Central memory CD4-positive, alpha-beta T cell (primary cell): ENCODE measurements around the gene TOPBP1.
"Not testable (repeated sequence)": the region's sequence is repeated elsewhere in the genome, so short reads cannot be mapped to it uniquely, and the experiment has no call there.

Source experiments
- DNase-seq: peaks from one replicate; pipeline ENCODE4 v3.0.0; 2022

TOPBP1 gene

DNA sequence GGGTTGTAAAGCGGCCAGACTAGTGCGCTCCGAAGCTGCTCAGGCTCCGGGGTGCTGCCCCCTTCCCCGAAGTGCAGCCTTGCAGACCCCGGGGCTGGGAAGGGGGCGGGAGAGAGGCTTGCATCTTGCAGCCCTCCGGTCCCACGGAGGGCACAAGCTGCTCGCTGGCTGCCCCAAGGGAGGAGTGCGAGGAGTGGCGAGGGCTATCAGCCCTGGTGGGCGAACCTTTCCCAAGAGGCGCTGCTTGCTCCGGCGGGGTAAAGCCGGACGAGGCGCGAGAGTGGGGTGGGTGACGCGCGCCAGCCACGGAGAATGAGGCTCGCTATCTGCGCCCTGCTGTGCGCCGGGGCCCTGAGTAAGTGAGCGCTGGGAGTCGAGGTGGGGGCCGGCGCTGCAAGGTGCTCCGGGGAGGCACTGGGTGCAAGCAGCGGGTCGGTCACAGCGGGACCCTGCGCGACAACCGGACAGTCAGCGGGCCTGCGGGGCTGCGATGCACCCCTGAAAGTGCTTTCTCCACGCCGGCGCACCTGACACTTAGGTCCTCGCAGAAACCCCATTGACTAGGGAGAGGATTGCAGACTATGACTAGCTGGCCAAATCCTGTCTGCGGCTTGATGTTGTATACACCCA is 12.7 kb upstream of the TOPBP1 start:
- DNase-seq, result no peak

DNA sequence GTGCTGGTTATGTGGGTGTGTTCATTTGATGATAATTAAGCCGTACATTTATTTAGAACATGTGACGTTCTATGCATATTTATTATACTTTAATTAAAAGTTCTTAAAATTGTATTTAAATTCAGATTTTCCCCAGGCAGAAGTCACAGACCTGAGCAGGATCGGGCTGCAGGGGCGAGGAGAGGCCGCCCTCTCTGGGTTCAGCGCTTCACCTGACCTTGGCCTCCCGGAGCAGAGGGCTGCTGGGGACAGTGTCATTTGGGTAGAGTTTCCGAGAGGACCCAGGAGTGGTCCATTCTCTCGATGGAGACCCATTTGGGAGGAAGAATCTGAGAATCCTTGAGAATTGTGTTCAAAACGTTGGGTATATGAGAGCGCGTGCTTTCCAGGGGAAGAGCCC is 12.0 kb upstream of the TOPBP1 start:
- no peak for DNase-seq

DNA sequence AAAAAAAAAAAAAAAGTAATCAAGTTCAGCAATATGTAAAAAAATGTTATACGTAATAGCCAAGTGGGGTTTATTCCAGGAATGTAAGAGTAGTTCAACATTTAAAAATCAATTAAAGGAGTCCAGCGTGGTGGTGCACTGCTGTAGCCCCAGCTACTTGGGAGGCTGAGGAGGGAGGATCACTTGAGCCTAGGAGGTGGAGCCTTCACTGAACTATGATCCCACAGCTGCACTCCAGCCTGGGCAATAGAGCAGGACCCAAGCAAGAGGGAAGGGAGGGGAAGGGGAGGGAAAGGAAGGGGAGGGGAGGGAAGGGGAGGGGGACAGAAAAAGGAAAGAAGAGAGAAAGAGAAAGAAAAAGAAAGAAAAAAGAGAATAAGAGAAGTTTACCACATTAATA is 10.7 kb upstream of the TOPBP1 start:
- DNase-seq, result no peak

DNA sequence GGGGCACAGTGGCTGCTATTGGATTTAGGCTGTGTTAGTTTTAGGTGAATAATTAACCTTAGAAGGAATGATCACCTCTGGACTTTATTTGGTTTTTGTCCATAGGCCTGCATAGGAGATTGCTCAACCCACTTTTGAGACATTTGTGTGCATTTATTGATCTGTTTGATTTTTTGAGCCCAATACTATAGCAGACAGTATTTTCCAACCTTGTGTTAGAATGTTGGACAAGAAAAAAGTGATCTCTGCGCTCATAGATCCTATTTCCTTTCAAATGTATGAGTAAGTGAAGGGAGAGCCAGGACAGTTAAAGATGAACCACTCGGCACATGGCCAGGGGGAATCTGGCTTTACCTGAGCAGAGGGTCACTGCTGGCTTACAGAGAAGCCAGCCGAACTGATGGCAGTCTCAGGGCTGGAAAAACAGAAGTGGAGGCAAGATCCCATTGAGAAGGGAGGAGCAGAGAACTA is 8.8 kb upstream of the TOPBP1 start:
- DNase-seq, result no peak

DNA sequence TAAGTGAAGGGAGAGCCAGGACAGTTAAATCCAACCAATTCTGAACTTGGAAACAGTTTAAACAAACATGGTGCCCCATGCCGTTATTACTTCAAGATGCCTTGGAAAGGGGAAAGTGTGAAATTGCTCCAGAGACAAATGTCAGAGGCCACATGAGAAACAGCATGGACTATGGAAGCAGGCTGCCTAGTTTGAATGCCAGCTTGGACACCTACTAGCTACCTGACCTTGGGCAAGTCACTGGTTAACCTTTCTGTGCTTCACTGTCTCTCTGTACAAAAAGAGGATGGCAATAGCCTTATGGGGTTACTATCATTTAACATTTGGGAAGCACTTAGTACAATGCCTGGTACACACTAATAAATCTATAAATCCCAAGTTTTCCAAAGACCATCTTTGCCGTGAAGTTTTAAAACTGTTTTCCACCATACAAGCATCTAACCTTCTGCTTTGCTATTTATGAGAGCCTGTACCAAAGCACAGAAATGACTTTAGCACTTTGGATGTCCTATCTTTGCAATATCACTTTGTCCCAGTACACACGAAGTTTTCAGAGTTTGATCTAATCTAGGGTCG is 8.3 kb upstream of the TOPBP1 start:
- no peak for DNase-seq

DNA sequence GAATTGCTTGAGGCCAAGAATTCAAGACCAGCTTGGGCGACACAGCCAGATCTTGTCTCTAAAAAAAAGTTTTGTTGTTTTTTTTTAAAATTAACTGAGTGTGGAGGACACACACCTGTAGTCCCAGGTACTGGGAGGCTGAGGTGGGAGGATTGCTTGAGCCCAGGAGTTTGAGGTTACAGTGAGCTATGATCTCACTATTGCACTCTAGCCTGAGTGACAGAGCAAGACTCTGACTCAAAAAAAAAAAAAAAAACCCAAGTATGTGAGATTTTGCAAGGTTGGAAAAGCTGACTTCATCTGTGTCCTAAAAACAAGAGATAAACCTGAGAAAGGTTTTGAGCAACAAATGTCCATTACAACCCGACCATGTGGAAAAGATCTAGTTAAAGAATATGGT is 5.4 kb upstream of the TOPBP1 start:
- no peak for DNase-seq

DNA sequence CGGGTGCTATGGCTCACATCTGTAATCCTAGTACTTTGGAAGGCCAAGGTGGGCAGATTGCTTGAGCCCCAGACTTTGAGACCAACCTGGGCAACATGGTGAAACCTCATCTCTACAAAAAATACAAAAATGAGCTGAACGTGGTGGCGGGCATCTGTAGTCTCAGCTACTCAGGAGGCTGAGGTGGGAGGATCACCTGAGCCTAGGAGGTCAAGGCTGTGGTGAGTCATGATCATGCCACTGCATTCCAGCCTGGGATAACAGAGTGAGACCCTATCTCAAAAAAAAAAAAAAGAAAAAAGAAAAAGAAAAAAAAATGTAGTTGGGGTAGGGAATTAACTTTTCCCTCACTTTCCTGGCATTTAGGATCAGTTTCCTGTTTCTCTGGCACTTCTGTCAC is 3.4 kb upstream of the TOPBP1 start:
- DNase-seq, result not testable (repeated sequence)

DNA sequence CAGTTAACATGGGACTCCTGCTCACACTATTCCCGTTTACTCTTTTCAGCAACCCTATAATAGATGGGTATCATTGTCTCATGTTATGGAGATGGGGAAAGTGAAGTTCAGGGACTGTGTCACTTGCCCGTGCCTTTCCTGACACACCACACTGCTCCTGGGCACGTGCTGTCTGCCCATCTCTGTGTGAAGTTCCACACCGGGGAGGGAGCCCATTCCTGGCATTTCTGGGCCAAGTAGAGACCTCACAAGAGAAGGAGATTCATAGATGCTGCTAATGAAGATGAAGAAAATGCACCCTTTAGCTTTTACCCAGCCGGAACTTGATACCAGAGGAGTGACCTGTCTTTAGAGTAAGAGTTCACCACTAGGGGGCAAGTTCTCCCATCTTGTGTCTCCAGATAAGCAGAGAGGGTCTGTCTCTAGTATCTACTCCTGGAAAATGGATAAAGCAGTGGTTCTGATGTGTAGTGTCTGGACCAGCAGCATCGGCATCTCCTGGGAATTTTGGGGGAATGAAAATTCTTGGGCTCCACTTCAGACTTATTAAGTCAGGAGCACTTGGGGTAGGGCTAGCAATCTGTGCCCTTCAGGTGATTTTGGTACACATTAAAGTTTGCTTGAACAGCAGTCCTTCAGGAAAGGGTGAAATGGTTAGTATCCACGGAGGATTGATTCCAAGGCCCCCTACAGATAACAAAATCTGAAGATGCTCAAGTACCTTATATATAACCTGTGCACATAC is 2.0 kb upstream of the TOPBP1 start:
- DNase-seq, result peak; percentile 44

DNA sequence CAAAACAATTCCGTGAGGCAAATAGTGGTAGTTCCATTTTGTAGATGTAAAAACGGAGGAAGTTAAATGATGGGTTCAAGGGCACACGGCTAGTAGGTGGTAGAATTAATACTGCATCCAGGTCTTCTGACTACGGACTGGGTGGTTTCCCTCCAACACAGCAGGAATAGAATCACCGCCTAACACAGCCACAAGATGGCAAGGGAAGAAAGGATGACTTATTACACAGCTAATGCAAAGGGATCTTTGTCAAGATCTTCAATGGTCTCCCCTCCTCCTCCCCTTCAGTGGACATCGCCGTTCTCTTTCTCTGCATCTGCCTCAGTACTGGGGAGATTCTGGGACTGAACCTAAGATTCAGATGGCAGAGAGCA is 524 bp upstream of the TOPBP1 start:
- DNase-seq, result no peak

DNA sequence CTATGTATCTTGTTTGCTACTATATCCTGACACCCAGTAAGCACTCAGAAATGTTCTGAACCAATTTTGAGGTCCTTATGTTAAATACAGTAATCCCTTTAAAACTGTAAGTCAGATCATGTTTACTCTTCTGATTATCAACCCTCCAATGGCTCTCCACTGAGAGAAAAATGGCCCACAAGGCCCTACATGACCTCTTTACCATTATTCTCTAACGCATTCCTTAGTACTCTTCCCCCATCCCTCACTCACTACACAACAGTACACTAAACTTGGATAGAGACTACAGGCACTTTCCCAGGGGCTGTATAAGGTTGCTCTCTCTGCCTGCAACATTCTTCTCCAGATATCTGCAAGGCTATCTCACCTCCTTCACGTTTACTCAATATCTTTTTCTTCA is 1.9 kb downstream of the TOPBP1 start:
- no peak for DNase-seq

DNA sequence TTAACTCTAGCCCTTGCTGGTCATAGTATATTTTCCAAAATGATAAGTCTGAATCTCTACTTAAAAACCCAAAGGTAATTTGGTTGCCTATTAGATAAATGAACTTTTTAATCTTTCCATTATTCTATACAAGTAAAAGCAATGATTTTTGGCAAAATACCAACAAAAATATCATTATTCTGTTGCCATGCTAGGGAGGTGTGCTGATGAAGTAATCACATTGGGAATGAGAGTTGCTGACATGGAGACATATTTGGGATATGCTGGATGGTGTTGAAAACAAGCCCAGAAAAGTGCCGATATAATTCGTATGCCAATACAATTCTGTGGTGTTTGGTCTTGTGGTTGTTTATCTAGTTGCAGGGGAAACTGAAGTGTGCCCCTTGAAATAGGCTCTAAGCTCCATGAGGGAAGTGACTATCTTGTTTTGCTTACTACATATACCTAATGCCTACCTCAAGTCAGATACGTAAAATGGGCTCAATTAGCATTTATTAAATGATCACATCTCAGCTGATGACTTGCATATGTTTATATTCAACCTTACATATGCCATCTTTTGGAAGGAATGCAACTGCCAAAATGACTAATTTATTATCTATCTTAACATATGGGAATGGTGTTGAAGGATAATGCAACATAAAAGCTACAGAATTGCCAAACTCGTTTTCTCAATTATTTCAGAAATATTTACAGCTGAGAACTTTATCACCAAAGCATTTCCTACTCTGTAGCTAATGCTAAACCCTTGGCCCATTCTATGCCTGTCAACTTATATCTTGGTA is 5.8 kb downstream of the TOPBP1 start:
- no peak for DNase-seq

DNA sequence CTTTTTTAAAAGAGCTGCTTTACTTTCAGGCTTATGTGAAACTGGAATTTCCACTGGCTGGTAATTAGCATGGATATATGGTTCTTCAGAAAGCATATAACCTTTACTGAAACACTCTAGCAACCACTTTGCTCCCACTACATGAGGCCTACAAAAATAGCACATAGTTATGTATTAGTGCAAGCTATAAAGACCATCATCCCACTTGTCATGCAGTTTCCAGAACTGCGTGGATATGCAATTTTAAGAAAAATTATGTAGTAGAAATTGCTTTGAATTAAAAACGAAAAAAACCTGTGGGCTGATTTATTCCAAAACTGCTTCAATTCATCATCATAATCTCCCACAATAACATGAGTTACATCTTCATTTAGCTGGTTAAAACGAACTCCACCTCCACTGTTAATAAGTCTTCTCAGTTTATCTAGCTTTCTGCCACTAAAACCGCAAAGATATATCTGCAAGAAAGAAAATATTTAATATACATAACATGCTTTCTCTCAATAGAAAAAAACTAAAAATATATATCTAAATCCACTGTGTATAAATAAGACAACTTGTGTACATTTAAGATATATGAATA is 12.2 kb downstream of the TOPBP1 start:
- DNase-seq, result no peak

DNA sequence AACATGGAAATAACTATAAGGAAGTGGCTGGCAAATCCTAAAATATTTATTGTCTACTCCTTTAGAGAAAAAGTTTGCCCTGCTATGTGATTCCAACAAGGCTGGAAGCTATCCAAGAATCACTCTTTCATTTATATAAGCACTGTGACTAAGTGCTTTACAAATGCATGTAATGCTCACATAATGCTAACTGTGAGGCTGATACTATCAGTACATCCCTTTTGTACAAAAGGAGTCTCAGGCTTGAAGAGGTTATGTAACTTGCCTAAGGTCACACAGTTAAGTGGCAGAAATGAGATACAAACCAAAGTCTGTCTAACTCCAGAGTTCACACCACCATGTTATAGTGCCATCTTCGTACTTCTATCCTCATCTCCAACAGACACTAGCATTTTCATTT is 17.0 kb downstream of the TOPBP1 start:
- DNase-seq, result no peak

DNA sequence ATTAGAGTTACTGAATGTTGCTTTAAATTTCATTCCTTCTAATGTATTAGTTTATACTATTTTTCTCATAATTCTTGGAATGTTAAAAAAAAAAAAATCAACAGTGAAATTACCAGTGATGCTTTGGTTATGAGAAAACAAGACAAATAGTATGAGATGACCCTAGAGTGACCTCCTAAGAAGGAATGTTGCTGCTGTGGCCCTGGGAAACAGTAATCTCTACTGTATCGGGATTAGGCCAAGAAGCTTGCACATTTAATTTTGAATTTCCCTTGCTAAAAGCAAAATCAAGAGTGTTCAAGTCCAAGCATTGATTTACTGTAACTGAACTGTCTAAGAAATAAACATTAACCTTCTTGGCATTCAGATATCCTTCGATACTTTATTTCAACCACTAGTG is 18.1 kb downstream of the TOPBP1 start:
- no peak for DNase-seq

DNA sequence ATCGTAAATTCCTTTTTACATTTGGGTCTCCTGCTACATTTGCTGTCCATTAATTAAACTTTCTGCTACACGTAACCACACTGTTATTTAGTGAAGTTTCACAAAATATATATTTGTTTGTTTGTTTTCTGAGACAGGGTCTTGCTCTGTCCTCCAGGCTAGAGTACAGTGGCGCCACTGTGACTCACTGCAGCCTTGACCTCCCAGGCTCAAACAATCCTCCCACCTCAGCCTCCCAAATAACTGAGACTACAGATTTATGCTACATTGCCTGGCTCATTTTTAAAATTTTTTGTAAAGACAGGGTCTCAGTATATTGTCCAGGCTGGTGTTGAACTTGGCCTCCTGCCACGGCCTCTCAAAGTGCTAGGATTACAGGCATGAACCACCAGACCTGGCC is 20.5 kb downstream of the TOPBP1 start:
- no peak for DNase-seq

DNA sequence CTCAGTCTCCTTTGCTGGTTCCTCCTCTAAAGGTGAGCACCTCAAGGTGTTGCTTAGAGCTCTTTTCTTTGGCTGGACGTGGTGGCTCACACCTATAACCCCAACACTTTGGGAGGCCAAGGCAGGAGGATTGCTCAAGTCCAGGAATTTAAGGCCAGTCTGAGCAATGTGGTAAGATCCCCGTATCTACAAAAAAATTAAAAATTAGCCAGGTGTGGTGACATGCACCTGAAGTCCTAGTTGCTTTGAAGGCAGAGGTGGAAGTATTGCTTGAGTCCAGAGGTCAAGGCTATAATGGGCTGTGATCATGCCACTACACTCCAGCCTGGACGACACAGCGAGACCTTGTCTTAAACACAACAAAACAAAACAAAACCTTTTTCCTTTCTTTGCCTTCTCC is 28.3 kb downstream of the TOPBP1 start:
- DNase-seq, result no peak

DNA sequence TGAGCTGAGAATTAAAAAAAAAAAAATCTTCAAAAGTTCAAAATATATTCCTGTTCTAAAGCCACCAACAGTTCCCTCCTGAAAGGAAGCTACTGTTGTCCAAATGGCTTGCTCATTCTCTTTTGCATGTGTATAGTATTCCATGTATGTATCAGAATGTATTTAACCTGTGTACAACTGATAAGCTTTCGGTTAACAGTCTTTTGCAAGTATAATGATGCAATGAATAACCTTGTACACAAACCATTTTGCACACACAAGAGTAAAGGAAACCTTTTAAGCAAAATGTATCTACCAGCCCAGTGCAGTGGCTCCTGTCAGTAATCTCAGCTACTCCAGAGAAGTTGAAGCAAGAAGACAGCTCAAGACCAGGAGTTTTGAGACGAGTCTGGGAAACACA is 32.6 kb downstream of the TOPBP1 start:
- no peak for DNase-seq

DNA sequence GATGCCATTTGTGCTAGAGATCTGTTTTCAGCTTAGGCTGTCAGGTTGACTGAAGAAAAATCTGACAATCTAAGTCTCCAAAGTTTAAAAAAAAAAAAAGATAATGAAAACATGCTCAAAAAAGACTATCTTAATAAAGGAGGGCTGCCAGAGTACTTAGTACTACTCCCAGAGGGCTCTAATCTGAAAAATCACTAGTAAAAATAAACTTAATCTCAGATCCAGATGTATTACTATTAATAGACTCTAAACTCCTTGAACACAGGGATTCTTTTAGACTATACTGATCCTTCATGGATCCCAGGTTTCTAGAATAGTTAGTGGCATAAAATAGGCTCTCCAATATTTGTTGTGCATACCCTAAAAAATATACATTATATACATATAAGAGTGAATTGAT is 34.0 kb downstream of the TOPBP1 start:
- DNase-seq, result no peak

DNA sequence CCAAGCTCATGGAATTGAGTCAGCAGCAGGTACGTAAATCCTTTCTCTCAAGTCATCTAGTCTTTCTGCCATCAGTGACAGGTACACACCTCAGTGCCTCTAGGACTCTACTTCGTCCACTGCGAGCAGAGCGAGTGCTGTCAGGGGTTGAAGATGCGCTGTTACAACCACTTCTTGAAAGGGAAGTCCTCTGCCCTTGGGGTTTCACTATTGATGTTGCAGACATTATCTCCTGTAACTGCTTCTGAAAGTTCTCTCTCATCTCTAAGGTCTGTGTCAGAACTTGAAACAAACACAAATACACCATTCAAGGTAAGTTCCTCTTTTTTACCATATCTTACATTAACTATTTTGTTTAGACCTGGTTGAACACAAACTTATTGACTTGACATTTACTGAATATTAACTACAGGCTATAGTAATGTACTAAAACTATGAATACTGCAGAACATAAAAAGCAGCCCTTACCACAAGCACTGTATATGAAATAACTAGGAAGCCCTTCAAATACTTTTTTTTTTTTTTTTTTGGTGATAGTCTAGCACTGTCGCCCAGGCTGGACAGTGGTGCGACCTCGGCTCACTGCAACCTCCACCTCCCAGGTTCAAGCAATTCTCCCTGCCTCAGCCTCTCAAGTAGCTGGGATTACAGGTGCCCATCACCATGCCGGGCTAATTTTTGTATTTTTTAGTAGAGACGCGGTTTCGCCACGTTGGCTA is 41.5 kb downstream of the TOPBP1 start:
- DNase-seq, result no peak

DNA sequence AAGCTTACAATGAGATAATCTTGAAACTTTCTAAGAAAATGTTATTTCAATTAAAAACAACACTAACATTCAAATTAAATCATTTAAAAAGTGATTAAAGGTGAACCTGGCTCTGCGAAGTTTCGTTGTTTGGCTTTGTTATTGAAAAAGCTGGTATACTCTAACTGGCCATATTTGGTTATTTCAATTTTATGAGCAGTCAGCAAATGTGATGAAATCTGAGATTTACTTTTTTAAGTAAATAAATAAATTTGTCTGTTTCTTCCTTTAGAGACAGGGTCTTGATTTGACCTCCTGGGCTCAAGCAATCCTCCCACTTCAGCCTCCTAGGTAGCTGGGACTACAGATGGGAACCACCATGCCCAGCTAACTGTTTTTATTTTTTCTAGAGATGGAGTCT is 50.2 kb downstream of the TOPBP1 start:
- DNase-seq, result no peak

DNA sequence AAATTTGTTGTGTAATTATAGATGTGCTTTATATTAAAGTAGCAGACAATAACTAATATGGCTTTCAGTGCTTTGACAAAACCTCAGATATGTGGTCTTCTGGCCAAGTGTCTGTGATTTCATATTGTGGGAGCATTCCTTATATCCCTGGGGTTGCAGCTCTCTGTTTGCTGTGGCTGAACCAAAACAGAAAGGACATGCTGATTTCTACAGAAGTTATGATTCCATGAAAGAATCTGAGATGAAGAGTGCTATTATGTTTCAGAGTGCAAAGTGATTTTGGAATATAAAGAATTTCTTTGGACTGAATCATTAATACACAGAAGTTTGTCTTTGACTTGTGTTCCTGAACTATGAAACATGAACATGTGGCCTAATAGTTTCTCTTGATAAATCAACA is 51.7 kb downstream of the TOPBP1 start:
- no peak for DNase-seq

DNA sequence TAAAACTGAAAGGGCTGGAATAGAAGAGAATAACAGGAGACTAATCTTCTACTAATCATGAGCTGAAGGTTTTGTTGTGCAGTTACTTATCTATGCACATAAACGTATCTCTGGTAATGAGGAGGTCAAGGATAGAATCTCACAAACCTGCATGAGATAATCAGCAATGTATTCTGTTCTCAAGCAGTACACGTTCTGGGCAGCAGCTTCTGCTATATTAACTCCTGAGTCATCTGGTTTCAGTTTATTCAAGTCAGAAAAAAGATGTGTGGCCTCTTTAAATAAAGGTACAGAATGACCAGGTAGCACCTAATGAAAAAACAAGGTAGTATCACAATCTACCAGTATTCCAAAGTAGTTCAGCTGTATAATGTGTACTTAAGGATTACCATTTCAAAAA is 53.4 kb downstream of the TOPBP1 start:
- no peak for DNase-seq

DNA sequence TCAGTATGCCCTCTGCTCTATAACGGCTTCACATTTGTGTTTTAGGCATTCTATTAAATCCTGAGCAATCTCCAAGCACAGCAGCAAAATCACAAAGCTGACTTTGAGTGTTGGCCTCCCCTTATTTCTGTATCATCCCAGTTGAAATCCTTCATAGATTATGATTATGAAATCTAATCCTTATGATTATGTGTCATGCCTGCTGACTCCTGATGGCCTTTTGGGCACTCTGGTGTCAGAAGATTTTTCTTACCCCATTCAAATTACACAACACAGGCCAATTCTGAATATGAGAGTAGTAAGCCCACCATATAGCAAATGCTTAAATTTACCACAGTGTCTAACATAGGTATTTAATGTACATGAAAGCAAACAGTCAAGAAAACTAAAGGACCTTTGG is 53.9 kb downstream of the TOPBP1 start:
- no peak for DNase-seq
